ENCODE measurements around the gene TMED7.
"Not testable (repeated sequence)": the region's sequence is repeated elsewhere in the genome, so short reads cannot be mapped to it uniquely, and the experiment has no call there.

The TMED7 gene

GRCh38 chr5:115625579-115626444 lies at the start of gene TMED7:
TMED7 (minus strand) TSS chr5:115626036; CDS start chr5:115625792, 244 bp downstream.
- peak within 1 kb of the TSS; percentile 83 for H3K27ac ChIP-seq
- TF ChIP-seq CTCF (conservative IDR thresholded peaks at IDR 0.05; ENCODE audit: low read depth): no peak
- DNase-seq (ENCODE audit: low spot score): peak; percentile 97
- POLR2A ChIA-PET (ENCODE audit: low non-redundant PET): no interaction called here
- CTCF ChIA-PET: interaction anchor here (0.7 to 1.5 kb wide), 3 partner anchors 9 to 87 kb away, joined by 3 to 7 read pairs (median 4); no protein-coding TSS in a partner anchor

- DNase-seq (ENCODE audit: low spot score); POLR2A ChIA-PET (ENCODE audit: low non-redundant PET); H3K27ac ChIP-seq; CTCF ChIA-PET: not testable (repeated sequence)
Observed at GRCh38 chr5:115674782-115675181, 48.9 kb upstream of the TMED7 start.

- ChIA-PET CTCF (interaction anchor here (0.8 kb wide), 1 partner anchor 457 kb away, joined by 3 read pairs; no protein-coding TSS in a partner anchor), POLR2A (ENCODE audit: low non-redundant PET) (interaction anchor here (0.6 kb wide), 1 partner anchor 924 kb away, joined by 3 read pairs; no protein-coding TSS in a partner anchor)
- no peak for TF ChIP-seq CTCF (conservative IDR thresholded peaks at IDR 0.05; ENCODE audit: low read depth)
Observed at GRCh38 chr5:115673596-115673995, 47.8 kb upstream of the TMED7 start.

GRCh38 chr5:115671939-115672338 lies 46.1 kb upstream of the TMED7 start:
- no peak for DNase-seq (ENCODE audit: low spot score)
- CTCF ChIA-PET: no interaction called here
- no peak overlapping the region for H3K27ac ChIP-seq
- POLR2A ChIA-PET (ENCODE audit: low non-redundant PET): no interaction called here
- TF ChIP-seq CTCF (conservative IDR thresholded peaks at IDR 0.05; ENCODE audit: low read depth): no peak

More at GRCh38 chr5:115673596-115673995, 47.8 kb upstream of the TMED7 start:
- DNase-seq (ENCODE audit: low spot score): no peak
- no peak overlapping the region for H3K27ac ChIP-seq

GRCh38 chr5:115666023-115666422 lies 40.2 kb upstream of the TMED7 start:
- no peak overlapping the region for H3K27ac ChIP-seq
- ChIA-PET POLR2A (ENCODE audit: low non-redundant PET) (no interaction called here), CTCF (no interaction called here)
- no peak for TF ChIP-seq CTCF (conservative IDR thresholded peaks at IDR 0.05; ENCODE audit: low read depth)
- DNase-seq (ENCODE audit: low spot score): no peak

- ChIA-PET CTCF (interaction anchor here (0.7 kb wide), 1 partner anchor 406 kb away, joined by 6 read pairs; no protein-coding TSS in a partner anchor), POLR2A (ENCODE audit: low non-redundant PET) (no interaction called here)
Observed at GRCh38 chr5:115661563-115661962, 35.7 kb upstream of the TMED7 start.

More at GRCh38 chr5:115661563-115661962, 35.7 kb upstream of the TMED7 start:
- H3K27ac ChIP-seq: no peak overlapping the region
- TF ChIP-seq CTCF (conservative IDR thresholded peaks at IDR 0.05; ENCODE audit: low read depth): no peak
- no peak for DNase-seq (ENCODE audit: low spot score)

Data from RWPE1 (cell line).